Vagina (tissue), 2 donors: ENCODE data around the gene BPIFB1. TPM values are rescaled to one million over a fixed set of nuclear protein-coding genes. Genes with fewer than 3 reads are reported as not detected.

ENCODE experiments used
- DNase-seq, 2 donors: peaks; one replicate each; pipeline ENCODE4 v3.0.0-alpha.2; 2017; ENCODE audit errors: extremely low spot score in 2 of 2
- H3K27ac ChIP-seq: fragments of 200-600 bp; sonication (generic); one replicate; pipeline ENCODE4 v1.5.1; 2019
- H3K27me3 ChIP-seq: fragments of 200-600 bp; sonication (generic); one replicate; pipeline ENCODE4 v1.5.1; 2019
- H3K36me3 ChIP-seq, 2 donors: fragments of 200-600 bp; sonication (generic); one replicate each; pipeline ENCODE4 v1.5.1; 2017 to 2019
- H3K4me1 ChIP-seq: fragments of 200-600 bp; sonication (generic); one replicate; pipeline ENCODE4 v1.5.1; 2019
- H3K4me3 ChIP-seq, 2 donors: fragments of 200-600 bp; sonication (generic); 1 replicate in 1 of 2; 2 replicates in 1 of 2; pipeline ENCODE4 v1.5.1; 2016 to 2019
- H3K9me3 ChIP-seq: fragments of 200-600 bp; sonication (generic); one replicate; pipeline ENCODE4 v1.5.1; 2019
- POLR2A ChIP-seq, 2 donors: fragments of 450-650 bp; IDR thresholded peaks; one replicate each; pipeline ENCODE4 v1.6.1; 2017; ENCODE audit warnings: antibody characterized with exemption in 2 of 2, mild to moderate bottlenecking in 2 of 2, moderate library complexity in 2 of 2
- POLR2AphosphoS5 ChIP-seq, 2 donors: sonication (generic); formaldehyde crosslinking; IDR thresholded peaks; one replicate each; pipeline ENCODE4 v1.9.0; 2017; ENCODE audit warnings: antibody characterized with exemption in 2 of 2, mild to moderate bottlenecking in 2 of 2, low read depth in 1 of 2; ENCODE audit not compliant: insufficient read depth in 1 of 2
- intact Hi-C: fragments of 100-400 bp; cut with DNase I; formaldehyde crosslinking; loops from one replicate; pipeline ENCODE4 v1.15.1; 2023
- total RNA-seq: library from RNA; depleted of rRNA; stranded (reverse); fragments of >200 nt; gene quantifications from one replicate; pipeline ENCODE4 v1.2.3, GENCODE V29; 2016
- TF ChIP-seq, protein P1 (sequence below), 3 experiments: fragments of 450-650 bp in 2 of 3; fragments of 200-600 bp in 1 of 3; sonication (generic) in 1 of 3; IDR thresholded peaks; one replicate each; pipeline ENCODE4 v1.5.1; 2017 to 2019; ENCODE audit warnings: antibody characterized with exemption in 3 of 3, mild to moderate bottlenecking in 2 of 3, moderate library complexity in 2 of 3

Gene BPIFB1
- total RNA-seq, 1 donor from 2014 or later, result not detected

DNA sequence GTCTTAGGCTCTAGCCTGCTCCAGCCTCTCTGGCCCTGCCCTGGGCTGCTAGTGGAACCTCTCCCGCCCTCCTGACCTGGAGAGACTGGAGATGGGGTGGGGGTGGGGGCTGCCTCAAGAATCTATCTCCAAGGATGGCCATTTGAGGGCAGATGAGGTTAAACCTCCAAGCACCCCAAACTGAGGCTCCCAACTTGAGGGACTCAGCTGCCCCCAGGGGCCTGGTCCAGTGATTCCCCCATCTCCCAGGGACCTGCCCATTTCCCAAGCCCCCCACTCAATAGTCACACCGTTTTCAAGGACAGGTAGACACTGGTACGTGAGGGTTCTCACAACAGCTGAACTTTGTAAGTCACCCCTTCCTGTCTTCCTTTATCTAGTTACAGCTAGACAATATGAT is 7.1 kb upstream of the BPIFB1 start:
- Histone ChIP-seq H3K27ac (no peak overlapping the region), H3K4me3 (no peak overlapping the region), H3K36me3 (no peaks in the 10 kb centered on the region), H3K4me1 (no peaks in the 10 kb centered on the region), H3K27me3 (no peaks in the 10 kb centered on the region), H3K9me3 (no peaks in the 10 kb centered on the region)
- intact Hi-C loops, result no loop called here
- no peak for TF ChIP-seq POLR2AphosphoS5 (IDR thresholded peaks at IDR 0.05; ENCODE audit: insufficient read depth in 1 of 2, low read depth in 1 of 2)
- peak in 1 of 2 donors; percentile 72 for DNase-seq

DNA sequence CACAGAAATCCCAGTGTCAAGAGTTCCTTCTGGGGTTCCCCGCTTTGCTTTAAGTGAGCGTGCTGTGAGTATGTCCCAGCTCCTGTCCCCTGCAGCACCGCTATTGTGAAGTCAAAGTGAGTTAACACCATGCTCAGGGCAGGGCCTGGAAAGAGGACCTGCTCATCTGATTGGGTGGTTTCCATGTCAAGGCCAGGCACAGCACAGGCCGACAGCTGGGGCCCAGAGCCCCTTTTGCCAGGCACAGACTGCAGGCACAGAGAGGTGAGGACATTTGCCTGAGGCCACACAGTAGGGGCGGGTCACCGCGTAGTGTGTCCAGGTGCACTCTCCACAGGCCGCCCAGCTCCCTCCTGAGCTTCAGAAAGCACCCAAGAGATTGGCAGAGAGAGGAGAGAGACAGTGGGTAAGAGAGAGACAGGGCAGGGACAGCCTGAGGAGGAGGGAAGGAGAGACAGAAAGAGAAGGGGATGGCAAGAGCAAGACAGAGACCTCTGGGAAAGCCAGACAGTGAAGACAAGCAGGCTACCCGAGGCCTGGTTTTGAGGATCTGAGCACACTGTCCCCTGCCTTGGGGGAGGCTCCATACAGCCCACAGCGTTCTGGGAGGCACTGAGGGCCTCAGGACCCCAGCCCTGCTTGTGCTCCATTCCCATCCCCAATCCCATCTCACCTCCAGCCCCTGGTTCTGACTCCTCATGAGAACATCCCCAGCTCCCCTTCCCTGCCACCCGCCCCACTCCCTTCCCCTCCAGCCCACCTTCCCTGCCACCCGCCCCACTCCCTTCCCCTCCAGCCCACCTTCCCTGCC is 6.5 kb upstream of the BPIFB1 start:
- H3K4me1 ChIP-seq, result no peaks in the 10 kb centered on the region
- TF ChIP-seq, protein P1, sequence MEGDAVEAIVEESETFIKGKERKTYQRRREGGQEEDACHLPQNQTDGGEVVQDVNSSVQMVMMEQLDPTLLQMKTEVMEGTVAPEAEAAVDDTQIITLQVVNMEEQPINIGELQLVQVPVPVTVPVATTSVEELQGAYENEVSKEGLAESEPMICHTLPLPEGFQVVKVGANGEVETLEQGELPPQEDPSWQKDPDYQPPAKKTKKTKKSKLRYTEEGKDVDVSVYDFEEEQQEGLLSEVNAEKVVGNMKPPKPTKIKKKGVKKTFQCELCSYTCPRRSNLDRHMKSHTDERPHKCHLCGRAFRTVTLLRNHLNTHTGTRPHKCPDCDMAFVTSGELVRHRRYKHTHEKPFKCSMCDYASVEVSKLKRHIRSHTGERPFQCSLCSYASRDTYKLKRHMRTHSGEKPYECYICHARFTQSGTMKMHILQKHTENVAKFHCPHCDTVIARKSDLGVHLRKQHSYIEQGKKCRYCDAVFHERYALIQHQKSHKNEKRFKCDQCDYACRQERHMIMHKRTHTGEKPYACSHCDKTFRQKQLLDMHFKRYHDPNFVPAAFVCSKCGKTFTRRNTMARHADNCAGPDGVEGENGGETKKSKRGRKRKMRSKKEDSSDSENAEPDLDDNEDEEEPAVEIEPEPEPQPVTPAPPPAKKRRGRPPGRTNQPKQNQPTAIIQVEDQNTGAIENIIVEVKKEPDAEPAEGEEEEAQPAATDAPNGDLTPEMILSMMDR (IDR thresholded peaks at IDR 0.05), result no peak
- no peak for TF ChIP-seq POLR2A (IDR thresholded peaks at IDR 0.05)
- no peak for TF ChIP-seq POLR2AphosphoS5 (IDR thresholded peaks at IDR 0.05; ENCODE audit: insufficient read depth in 1 of 2, low read depth in 1 of 2)
- no peaks in the 10 kb centered on the region for H3K36me3 ChIP-seq
- intact Hi-C loops, result no loop called here
- no peak overlapping the region for H3K27ac ChIP-seq
- no peak overlapping the region for H3K4me3 ChIP-seq
- no peaks in the 10 kb centered on the region for H3K27me3 ChIP-seq
- H3K9me3 ChIP-seq, result no peaks in the 10 kb centered on the region
- peak in 1 of 2 donors; percentile 84 for DNase-seq

DNA sequence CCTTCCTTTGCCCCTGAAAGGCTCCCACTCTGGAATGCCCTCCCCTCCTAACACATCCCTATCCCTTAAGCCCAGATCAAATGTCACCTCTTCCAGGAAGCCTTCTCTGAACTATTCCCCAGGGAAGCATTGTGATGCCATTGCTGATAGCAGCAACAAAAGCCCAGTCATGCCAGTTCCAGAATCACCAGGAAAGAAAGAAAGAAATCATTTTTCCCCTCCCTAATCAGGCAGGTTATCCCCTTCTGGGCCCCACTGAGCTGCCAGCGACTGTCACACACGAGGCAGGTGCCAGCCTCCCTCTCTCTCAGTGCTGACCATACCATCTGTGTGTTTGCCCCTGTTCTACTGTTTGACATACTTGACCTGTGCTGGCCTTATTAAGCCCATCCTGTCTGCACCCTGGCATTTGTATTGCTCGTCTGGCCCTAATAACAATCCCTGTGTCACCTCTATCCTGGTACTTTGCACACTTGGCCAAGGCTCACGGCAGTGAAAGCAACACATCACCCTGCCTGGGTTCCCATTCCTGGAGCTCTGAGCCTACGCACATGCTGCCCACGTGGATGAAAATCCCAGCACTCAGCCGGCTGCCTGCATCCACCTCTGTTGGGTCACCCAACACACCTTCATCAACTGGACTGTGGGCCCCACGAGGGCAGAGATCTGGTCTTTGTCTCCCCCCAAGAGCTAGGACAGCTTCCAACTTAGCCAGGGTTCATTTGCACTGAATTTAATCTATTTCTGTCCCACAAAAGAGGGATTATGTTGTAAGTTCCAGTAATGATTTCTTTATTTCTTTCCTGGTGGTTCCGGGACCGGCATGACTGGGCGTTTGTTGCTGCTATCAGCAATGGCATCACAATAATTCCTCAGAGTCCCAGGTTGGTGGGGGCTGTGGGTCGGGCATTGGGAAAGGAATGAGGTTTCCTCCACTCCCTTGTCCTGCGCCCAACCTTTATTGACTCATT is 5.3 kb upstream of the BPIFB1 start:
- H3K36me3 ChIP-seq, result no peaks in the 10 kb centered on the region
- TF ChIP-seq POLR2AphosphoS5 (IDR thresholded peaks at IDR 0.05; ENCODE audit: insufficient read depth in 1 of 2, low read depth in 1 of 2) (no peak), POLR2A (IDR thresholded peaks at IDR 0.05) (no peak)
- TF ChIP-seq, protein P1 (IDR thresholded peaks at IDR 0.05), result no peak
- H3K4me3 ChIP-seq, result no peak overlapping the region
- no peak overlapping the region for H3K27ac ChIP-seq
- no peaks in the 10 kb centered on the region for H3K9me3 ChIP-seq
- peak in 1 of 2 donors; percentile 89 for DNase-seq
- intact Hi-C loops, result no loop called here
- no peaks in the 10 kb centered on the region for H3K4me1 ChIP-seq
- no peaks in the 10 kb centered on the region for H3K27me3 ChIP-seq

DNA sequence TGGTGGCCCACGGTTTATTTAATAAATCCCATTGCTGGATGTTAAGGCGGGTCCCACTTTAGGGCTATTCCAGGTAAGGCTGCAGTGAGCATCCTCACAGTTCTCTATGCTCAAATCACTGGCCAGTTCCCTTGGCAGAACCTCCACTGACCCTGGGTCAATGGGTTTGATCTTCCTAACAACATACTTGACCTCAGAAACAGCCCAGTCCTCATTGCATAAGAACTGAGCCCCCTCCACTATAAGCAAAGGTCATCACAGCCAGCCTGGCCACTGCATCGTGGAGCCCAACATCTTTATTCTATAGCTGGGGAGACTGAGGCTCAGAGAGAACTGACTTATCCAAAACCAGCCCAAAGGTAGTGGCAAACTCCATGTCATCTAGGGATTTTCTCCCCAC is 4.3 kb upstream of the BPIFB1 start:
- TF ChIP-seq, protein P1 (IDR thresholded peaks at IDR 0.05), result no peak
- intact Hi-C loops, result no loop called here
- no peak for DNase-seq
- no peaks in the 10 kb centered on the region for H3K4me1 ChIP-seq
- no peaks in the 10 kb centered on the region for H3K9me3 ChIP-seq
- H3K4me3 ChIP-seq, result no peak overlapping the region
- H3K27ac ChIP-seq, result no peak overlapping the region
- no peaks in the 10 kb centered on the region for H3K27me3 ChIP-seq
- no peaks in the 10 kb centered on the region for H3K36me3 ChIP-seq

DNA sequence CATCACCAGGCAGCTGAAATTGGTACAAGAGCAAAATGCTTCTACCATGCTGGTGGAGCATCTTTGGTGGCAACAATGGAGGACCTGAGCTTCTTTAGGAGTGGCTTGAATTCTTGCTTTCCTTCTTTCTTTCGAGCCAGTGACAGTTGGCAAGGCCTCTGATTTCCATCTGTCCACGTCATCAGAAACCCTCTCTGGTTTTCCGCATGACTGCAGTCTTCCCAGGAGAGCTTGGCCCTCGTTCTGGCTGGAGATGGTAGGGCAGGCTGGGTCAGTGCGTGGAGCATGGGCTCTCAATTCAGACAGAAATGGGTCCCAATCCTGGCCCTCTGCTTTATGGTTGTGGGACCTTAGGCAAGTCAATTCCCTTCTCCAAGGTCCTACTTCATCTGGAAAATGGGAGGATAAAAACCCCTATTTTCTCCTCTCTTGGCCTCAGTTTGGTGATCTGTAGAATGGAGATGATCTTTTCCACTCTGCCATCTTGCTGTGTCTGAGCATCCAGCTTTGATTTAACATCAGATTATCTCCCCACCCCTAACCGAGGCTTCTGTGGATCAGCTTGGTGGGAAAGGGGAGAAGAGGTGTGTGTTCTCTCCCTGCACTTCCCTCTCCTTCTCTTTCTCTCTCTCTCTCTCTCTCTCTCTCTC is 3.6 kb upstream of the BPIFB1 start:
- TF ChIP-seq, protein P1 (IDR thresholded peaks at IDR 0.05), result no peak
- H3K4me1 ChIP-seq, result no peaks in the 10 kb centered on the region
- H3K9me3 ChIP-seq, result no peaks in the 10 kb centered on the region
- H3K27ac ChIP-seq, result no peak overlapping the region
- H3K27me3 ChIP-seq, result no peaks in the 10 kb centered on the region
- no peak for DNase-seq
- intact Hi-C loops, result no loop called here
- H3K36me3 ChIP-seq, result no peaks in the 10 kb centered on the region
- no peak overlapping the region for H3K4me3 ChIP-seq
